Mesodermal cell (in vitro differentiated cells): ENCODE measurements around the gene RASL11B. TPM values are rescaled to one million over a fixed set of nuclear protein-coding genes. Genes with fewer than 3 reads are reported as not detected.
A peak's percentile ranks its signal among the peaks of the same experiment; 100 is the strongest.

Experiments
- H3K27ac ChIP-seq: 2 replicates; pipeline ENCODE4 v1.7.0; 2013; ENCODE audit warnings: mild to moderate bottlenecking, low read depth, low read length, moderate library complexity; ENCODE audit not compliant: severe bottlenecking
- H3K36me3 ChIP-seq: 2 replicates; pipeline ENCODE4 v1.7.1; 2013; ENCODE audit warnings: mild to moderate bottlenecking, low read length, moderate library complexity; ENCODE audit not compliant: control insufficient read depth, insufficient read depth
- H3K4me1 ChIP-seq: one replicate; pipeline ENCODE4 v1.7.1; 2013; ENCODE audit warnings: mild to moderate bottlenecking, low read length; ENCODE audit not compliant: insufficient read depth, control insufficient read depth, poor library complexity, severe bottlenecking
- H3K4me3 ChIP-seq: 2 replicates; pipeline ENCODE4 v1.7.0; 2013; ENCODE audit warnings: low read length, control low read depth, mild to moderate bottlenecking; ENCODE audit not compliant: insufficient read depth, poor library complexity, severe bottlenecking; ENCODE audit errors: extremely low read depth
- H3K9me3 ChIP-seq: 2 replicates; pipeline ENCODE4 v1.7.1; 2013; ENCODE audit warnings: mild to moderate bottlenecking, low read length, moderate library complexity; ENCODE audit not compliant: control insufficient read depth
- WGBS, 2 experiments: methylation state at CpG; one replicate each; pipeline ENCODE4 v1.1.5; 2013; ENCODE audit warnings: missing lambda C conversion rate in 2 of 2; ENCODE audit not compliant: insufficient coverage in 2 of 2; 5-methylcytosine and 5-hydroxymethylcytosine counted together
- polyA plus RNA-seq, 2 experiments: library from polyadenylated mRNA; stranded (reverse); fragments of 50-300 nt; gene quantifications; one replicate each; pipeline ENCODE4 v1.2.3, GENCODE V29; 2013

Gene RASL11B
- 8.8 TPM for polyA plus RNA-seq (2013, experiment 1 of 2)
- polyA plus RNA-seq (2013, experiment 2 of 2) = 8.7 TPM

GRCh38 chr4:52861879-52862616, at the start of gene RASL11B:
TSS of gene RASL11B (plus strand) at chr4:52862317. CDS start at chr4:52862508, 191 bp downstream.
- WGBS, 2 experiments = 1% methylated on average over 70 to 79 of the region's 94 CpGs
- peaks cover 31% of the 10 kb centered on the region for H3K36me3 ChIP-seq
- peaks cover 15% of the 10 kb centered on the region for H3K4me1 ChIP-seq
- H3K9me3 ChIP-seq = peaks cover 7% of the 10 kb centered on the region
- H3K4me3 ChIP-seq = peak within 1 kb of the TSS; percentile 76
- peak within 1 kb of the TSS; percentile 36 for H3K27ac ChIP-seq

GRCh38 chr4:52813546-52813945, 48.6 kb upstream of the RASL11B start:
- H3K9me3 ChIP-seq = no peaks in the 10 kb centered on the region
- H3K4me1 ChIP-seq = no peaks in the 10 kb centered on the region
- no peak overlapping the region for H3K27ac ChIP-seq
- no peaks in the 10 kb centered on the region for H3K36me3 ChIP-seq
- 92 to 95% methylated on average over 3 of the region's 4 CpGs for WGBS, 2 experiments
- no peak overlapping the region for H3K4me3 ChIP-seq

GRCh38 chr4:52822583-52822971, 39.5 kb upstream of the RASL11B start:
- no peaks in the 10 kb centered on the region for H3K36me3 ChIP-seq
- H3K4me1 ChIP-seq = peaks cover 19% of the 10 kb centered on the region
- H3K9me3 ChIP-seq = no peaks in the 10 kb centered on the region
- no peak overlapping the region for H3K27ac ChIP-seq
- 100% methylated on average over 1 of the region's 2 CpGs; no CpG with 5 or more reads in 1 of the 2 experiments for WGBS, 2 experiments
- no peak overlapping the region for H3K4me3 ChIP-seq

- H3K9me3 ChIP-seq = no peaks in the 10 kb centered on the region
- peaks cover 19% of the 10 kb centered on the region for H3K4me1 ChIP-seq
- H3K36me3 ChIP-seq = no peaks in the 10 kb centered on the region
- 71 to 86% methylated on average over 1 to 2 of the region's 5 CpGs for WGBS, 2 experiments
- H3K27ac ChIP-seq = no peak overlapping the region
- no peak overlapping the region for H3K4me3 ChIP-seq
Observed at GRCh38 chr4:52822972-52823701, 39.0 kb upstream of the RASL11B start.

- 100% methylated on average over 1 of the region's 1 CpG for WGBS, 2 experiments
- no peaks in the 10 kb centered on the region for H3K9me3 ChIP-seq
- no peak overlapping the region for H3K4me3 ChIP-seq
- no peaks in the 10 kb centered on the region for H3K36me3 ChIP-seq
- no peak overlapping the region for H3K27ac ChIP-seq
- H3K4me1 ChIP-seq = peaks cover 19% of the 10 kb centered on the region
Observed at GRCh38 chr4:52823702-52824092, 38.4 kb upstream of the RASL11B start.

GRCh38 chr4:52824270-52824602, 37.9 kb upstream of the RASL11B start:
- H3K4me3 ChIP-seq = no peak overlapping the region
- no peaks in the 10 kb centered on the region for H3K36me3 ChIP-seq
- no peaks in the 10 kb centered on the region for H3K9me3 ChIP-seq
- 84 to 97% methylated on average over 4 of the region's 6 CpGs for WGBS, 2 experiments
- H3K27ac ChIP-seq = peak overlapping the region; percentile 89
- H3K4me1 ChIP-seq = peaks cover 19% of the 10 kb centered on the region

GRCh38 chr4:52824603-52825459, 37.3 kb upstream of the RASL11B start:
- 64 to 68% methylated on average over 9 to 11 of the region's 12 CpGs for WGBS, 2 experiments

GRCh38 chr4:52825460-52826090, 36.5 kb upstream of the RASL11B start:
- Histone ChIP-seq H3K4me3 (no peak overlapping the region), H3K27ac (peak overlapping the region; percentile 89), H3K9me3 (no peaks in the 10 kb centered on the region), H3K36me3 (no peaks in the 10 kb centered on the region), H3K4me1 (peaks cover 19% of the 10 kb centered on the region)
- WGBS, 2 experiments = 60% methylated on average over 1 of the region's 3 CpGs; no CpG with 5 or more reads in 1 of the 2 experiments

More at GRCh38 chr4:52824603-52825459, 37.3 kb upstream of the RASL11B start:
- Histone ChIP-seq H3K36me3 (no peaks in the 10 kb centered on the region), H3K4me3 (no peak overlapping the region), H3K4me1 (peaks cover 19% of the 10 kb centered on the region), H3K27ac (peak overlapping the region; percentile 89), H3K9me3 (no peaks in the 10 kb centered on the region)

GRCh38 chr4:52833941-52834525, 28.1 kb upstream of the RASL11B start:
- Histone ChIP-seq H3K36me3 (no peaks in the 10 kb centered on the region), H3K4me3 (no peak overlapping the region), H3K4me1 (peaks cover 23% of the 10 kb centered on the region), H3K27ac (no peak overlapping the region), H3K9me3 (no peaks in the 10 kb centered on the region)
- 77 to 90% methylated on average over 2 to 3 of the region's 3 CpGs for WGBS, 2 experiments
